ENCODE data around the gene FCF1. TPM values are rescaled to one million over a fixed set of nuclear protein-coding genes. Genes with fewer than 3 reads are reported as not detected.

The FCF1 gene
- total and polyA plus RNA-seq, 9 of the 15 experiments (the other 6 are each of a cell fraction or from before 2014, with no cell fraction given), result 6.8 to 91.9 (median 40.0) TPM

- TF ChIP-seq MLLT1 (IDR thresholded peaks at IDR 0.05) (peak in 1 of 2 experiments; percentile 38; a peak in 1 of 4 replicates), ETS2 (tag; IDR thresholded peaks at IDR 0.05; ENCODE audit: borderline replicate concordance, poor library complexity, severe bottlenecking) (no peak), PREB (CRISPR knock-in tag; IDR thresholded peaks at IDR 0.05) (no peak), CBX3 (IDR thresholded peaks at IDR 0.05; ENCODE audit: borderline replicate concordance in 1 of 2, low read length in 2 of 2) (no peak), NR4A1 (CRISPR knock-in tag; IDR thresholded peaks at IDR 0.05) (no peak), NR4A1 (tag; IDR thresholded peaks at IDR 0.05) (no peak), ZNF398 (CRISPR knock-in tag; IDR thresholded peaks at IDR 0.05) (no peak), CBFA2T3 (IDR thresholded peaks at IDR 0.05) (no peak), ZC3H8 (IDR thresholded peaks at IDR 0.05) (no peak), HDAC1 (IDR thresholded peaks at IDR 0.05) (peak in 1 of 2 experiments; percentile 93; a peak in 2 of 4 replicates), UBTF (IDR thresholded peaks at IDR 0.05; ENCODE audit: borderline replicate concordance in 1 of 2, low read depth in 2 of 2, low read length in 2 of 2) (0 out of 4 replicates have a peak, but pooled peaks of 1 of the 2 experiments have one; percentile 58), C11orf30 (IDR thresholded peaks at IDR 0.05; ENCODE audit: low read depth) (peak; percentile 96), HSF4 (CRISPR knock-in tag; IDR thresholded peaks at IDR 0.05; ENCODE audit: borderline replicate concordance) (no peak), CHD4 (IDR thresholded peaks at IDR 0.05; ENCODE audit: insufficient read depth, insufficient replicate concordance, low read depth, low read length, poor library complexity, severe bottlenecking) (no peak), ZHX1 (conservative IDR thresholded peaks at IDR 0.05; ENCODE audit: low read length) (no peak)
Observed at GRCh38 chr14:74712499-74713394, at the start of gene FCF1, which contains the start of gene AREL1 (continued).
